HG03442 (cell line): ENCODE data around the gene TRIM73.
"Not testable (repeated sequence)": the region's sequence is repeated elsewhere in the genome, so short reads cannot be mapped to it uniquely, and the experiment has no call there.

Experiments used
- ATAC-seq: cut with Tn5 transposase; IDR thresholded peaks from one replicate; pipeline ENCODE4 v1.9.1; 2021; ENCODE audit warnings: mild to moderate bottlenecking, moderate library complexity; ENCODE audit not compliant: unreplicated experiment

Gene TRIM73

DNA sequence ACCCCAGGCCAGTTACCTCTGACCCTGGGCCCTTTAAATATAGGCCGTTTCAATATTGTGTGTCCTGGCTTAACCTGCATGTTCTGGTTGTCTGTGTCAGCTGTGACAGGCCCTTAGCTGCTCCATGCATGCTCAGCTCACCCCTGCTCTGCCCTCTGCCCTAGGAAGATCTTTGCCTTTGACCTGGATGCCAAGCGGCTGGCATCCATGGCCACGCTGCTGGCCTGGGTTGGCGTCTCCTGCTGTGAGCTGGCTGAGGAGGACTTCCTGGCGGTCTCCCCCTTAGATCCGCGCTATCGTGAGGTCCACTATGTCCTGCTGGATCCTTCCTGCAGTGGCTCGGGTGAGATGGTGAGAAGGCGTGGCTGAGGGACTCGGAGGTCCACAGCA lies 20.0 kb downstream of the TRIM73 start:
- ATAC-seq, result not testable (repeated sequence)

GRCh38 chr7:75415829-75416373 lies 20.5 kb downstream of the TRIM73 start:
- not testable (repeated sequence) for ATAC-seq

DNA sequence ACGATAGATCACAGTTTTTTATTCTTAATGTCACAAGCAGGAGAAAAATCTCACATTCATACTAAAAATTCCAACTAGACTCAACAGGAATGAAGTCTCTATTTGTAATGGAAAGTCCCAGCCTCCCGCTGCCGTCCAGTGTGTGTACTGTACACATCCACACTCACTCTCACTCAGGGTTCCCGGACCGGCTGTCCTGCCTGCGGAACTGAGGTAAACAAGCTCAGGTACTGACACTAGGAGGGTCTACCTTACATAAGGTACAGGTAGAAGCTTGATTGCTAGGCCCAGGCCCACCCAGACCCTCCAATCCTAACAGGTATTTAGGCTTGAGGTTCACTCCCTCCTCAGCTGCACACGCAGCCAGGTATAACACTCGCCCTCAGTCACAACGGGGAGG lies 21.4 kb downstream of the TRIM73 start:
- not testable (repeated sequence) for ATAC-seq

- not testable (repeated sequence) for ATAC-seq
Measured at GRCh38 chr7:75418292-75418858, 22.9 kb downstream of the TRIM73 start.

- ATAC-seq, result not testable (repeated sequence)
Measured at GRCh38 chr7:75419210-75419609, 23.8 kb downstream of the TRIM73 start.

- not testable (repeated sequence) for ATAC-seq
Measured at GRCh38 chr7:75419693-75420092, 24.3 kb downstream of the TRIM73 start.

GRCh38 chr7:75420152-75420551 lies 24.7 kb downstream of the TRIM73 start:
- ATAC-seq, result not testable (repeated sequence)

DNA sequence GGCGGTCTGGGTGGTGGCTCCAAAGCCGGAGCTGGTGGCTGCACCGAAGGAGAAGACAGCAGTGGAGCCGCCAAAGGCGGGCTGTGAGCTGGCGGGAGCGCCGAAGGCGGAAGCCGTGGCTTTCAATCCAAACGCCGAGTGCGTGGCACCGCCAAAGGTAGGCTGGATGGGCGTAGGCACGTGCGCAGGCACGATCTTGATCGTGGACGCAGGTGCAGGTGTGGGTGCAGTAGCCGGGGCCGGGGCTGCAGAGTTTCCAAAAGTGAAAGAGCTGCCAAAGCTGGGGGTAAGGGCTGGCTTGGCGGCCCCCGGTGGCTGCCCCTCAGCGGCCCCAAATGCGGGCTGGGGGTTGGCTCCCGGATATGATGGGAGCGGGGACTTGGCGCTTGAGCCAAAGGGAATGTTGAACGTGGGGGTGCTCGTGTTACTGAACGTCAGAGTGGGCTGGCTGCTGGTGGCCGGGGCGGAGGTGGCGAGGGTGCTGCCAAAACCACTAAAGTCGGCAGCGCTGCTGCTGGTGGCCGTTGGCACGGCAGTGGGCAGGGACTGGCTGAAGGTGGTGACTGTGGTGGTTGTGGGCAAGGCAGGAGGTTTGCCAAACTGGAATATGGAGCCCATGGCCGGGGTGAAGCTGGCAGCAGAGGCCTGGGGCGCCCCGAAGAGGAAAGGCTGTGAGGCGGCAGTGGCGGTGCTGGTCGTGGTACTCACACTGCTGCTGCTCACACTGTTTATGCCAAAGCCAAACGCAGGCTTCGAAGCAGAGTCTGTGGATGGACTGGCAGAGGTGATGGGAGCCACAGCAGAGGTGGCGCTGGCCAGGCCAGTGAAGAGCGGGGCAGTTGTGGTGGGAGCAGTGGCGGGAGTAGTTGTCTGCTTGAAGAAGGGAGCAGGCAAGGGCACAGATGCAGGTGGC lies 26.6 kb downstream of the TRIM73 start:
- not testable (repeated sequence) for ATAC-seq

DNA sequence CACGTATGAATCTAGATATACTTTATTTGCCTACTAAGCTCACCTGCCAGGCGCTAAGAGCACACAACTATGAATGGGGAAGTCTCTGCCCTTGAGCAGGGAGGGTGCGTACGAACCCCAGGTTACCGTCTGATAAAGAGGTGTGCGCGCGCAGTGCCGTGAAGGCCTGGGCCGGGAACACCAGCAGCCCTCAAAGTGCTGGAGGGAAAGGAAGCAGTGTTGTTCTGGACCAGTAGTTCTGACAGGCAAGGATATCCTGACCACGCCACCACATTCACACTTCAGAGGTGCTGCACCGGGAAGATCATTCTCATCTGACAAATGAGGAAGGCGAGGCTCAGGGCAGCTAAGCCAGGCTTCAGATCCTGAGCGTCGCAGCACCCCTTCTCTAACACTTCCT lies 28.1 kb downstream of the TRIM73 start:
- ATAC-seq, result not testable (repeated sequence)

DNA sequence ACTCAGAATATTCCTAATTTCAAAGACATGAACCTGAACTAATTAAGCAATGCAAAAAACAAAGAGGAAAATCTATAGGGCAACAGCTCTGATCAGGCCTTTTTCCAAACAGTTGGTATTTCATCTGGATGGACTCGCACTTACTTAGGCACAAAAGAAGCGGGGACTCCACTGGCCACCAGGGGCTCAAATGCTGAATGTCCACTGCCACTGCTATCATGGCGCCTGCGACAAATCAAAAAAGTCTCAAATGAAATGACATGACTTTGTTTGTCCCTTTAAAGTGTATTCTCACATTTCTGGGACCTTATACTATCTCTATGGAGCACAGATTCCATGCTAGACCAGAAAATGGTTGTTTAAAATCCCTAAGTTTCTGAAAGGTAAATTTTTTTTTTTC lies 43.6 kb downstream of the TRIM73 start:
- ATAC-seq, result not testable (repeated sequence)

DNA sequence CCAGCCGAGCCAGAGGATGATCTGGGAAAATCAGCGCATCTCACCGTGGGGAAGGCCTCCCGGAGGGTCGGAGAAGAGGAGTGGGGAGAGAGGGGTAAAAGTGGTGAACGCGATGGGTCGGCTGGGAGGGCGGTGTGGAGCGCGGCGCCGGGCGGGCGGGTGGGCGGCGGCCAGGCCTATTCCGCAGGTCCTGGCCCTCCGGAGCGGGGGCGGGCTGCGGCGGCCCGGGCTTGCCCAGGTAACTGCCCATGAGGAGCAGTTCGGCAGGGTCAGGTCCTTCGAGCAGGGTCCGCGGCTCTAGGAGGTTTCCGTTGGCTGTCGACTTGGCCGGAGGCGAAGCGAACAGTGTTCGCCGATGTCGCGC lies 46.7 kb downstream of the TRIM73 start:
- ATAC-seq, result peak; percentile 41

DNA sequence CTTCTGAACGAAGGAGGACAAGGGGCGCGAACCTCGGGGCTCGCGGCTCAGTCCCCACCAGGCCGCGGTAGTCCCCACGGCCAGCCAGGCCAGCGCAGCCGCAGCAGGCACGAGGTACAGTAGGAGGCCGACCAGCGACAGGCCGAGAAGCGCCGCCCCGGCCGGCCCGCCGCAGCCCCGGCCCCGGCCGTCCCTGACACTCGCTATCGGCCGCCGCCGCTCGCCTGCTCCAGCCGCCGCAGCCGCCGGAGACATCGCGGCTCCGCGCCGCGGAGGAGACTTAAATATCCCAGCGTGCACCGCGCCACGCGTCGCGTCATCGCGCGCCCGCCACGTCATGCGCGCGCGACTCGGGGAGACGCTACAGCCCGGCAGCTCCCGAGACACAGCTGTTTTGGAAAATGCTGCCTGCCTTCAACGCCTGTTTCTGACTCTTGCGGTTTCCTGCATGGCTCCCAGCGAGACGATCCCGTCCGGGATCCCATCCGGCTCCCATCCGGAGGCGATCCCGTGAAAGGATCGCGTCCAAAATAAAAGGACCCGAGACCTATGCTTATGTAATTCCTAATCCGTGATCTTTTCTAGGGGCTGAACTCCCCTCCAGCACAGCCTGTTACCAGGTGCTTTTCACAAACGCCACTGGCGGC lies 47.2 kb downstream of the TRIM73 start:
- peak; percentile 73 for ATAC-seq

- ATAC-seq, result not testable (repeated sequence)
Measured at GRCh38 chr7:75449946-75450345, 54.5 kb downstream of the TRIM73 start.

- ATAC-seq, result not testable (repeated sequence)
Measured at GRCh38 chr7:75452494-75452955, 57.1 kb downstream of the TRIM73 start.
